HCT116 (cell line): ENCODE data around the gene SNAPC1. TPM values are rescaled to one million over a fixed set of nuclear protein-coding genes. Genes with fewer than 3 reads are reported as not detected.

Experiments used
- ATAC-seq: fragments of 200-7000 bp; cut with Tn5 transposase; 2 replicates; pipeline ENCODE4 v1.9.1; 2020; ENCODE audit warnings: mild to moderate bottlenecking, moderate library complexity
- BruUV-seq: library from RNA; stranded (reverse); fragments of 400-500 nt; replicated peaks from 2 replicates; lab custom pipeline; 2021; lab: Mats Ljungman, UMichigan
- CTCF ChIA-PET: fragments of 300-600 bp; sonication (Branson Sonifier 250); formaldehyde crosslinking; loops from one replicate; lab custom pipeline; 2021; ENCODE audit warnings: antibody characterized with exemption; lab: Charles Lee
- POLR2A ChIA-PET: fragments of 300-600, 350-600 bp; sonication (Branson Sonifier 250); formaldehyde crosslinking; loops from one replicate; lab custom pipeline; 2021; ENCODE audit warnings: antibody characterized with exemption; lab: Charles Lee
- RAD21 ChIA-PET, 2 experiments: fragments of 300-600 bp; sonication (Branson Sonifier 250); formaldehyde crosslinking; loops; one replicate each; lab custom pipeline; 2023; ENCODE audit warnings: low total read pairs in 2 of 2; ENCODE audit not compliant: uncharacterized antibody in 2 of 2, unreplicated experiment in 2 of 2, low non-redundant PET in 1 of 2; lab: Charles Lee
- DNase-seq: peaks from one replicate; pipeline ENCODE4 v3.0.0-alpha.2; 2010; ENCODE audit warnings: low read depth, low spot score
- H2AFZ ChIP-seq: fragments of 200-600 bp; shearing (Covaris generic), sonication (generic); 2 replicates; pipeline ENCODE4 v1.6.1; 2017; ENCODE audit warnings: low read depth, mixed run types, mixed read lengths, antibody characterized with exemption, low read length; ENCODE audit not compliant: poor library complexity, severe bottlenecking
- H3K27ac ChIP-seq: 2 replicates; pipeline ENCODE4 v1.5.1; 2012; ENCODE audit warnings: low read depth, low read length
- H3K27me3 ChIP-seq: fragments of 200-600 bp; sonication (generic); 2 replicates; pipeline ENCODE4 v1.6.1; 2016; ENCODE audit warnings: mixed run types, low read length, mixed read lengths; ENCODE audit not compliant: insufficient read depth
- H3K36me3 ChIP-seq, 2 experiments: fragments of 200-500 bp in 1 of 2; fragments of 200-600 bp in 1 of 2; sonication (Bioruptor generic) in 1 of 2; sonication (generic) in 1 of 2; 2 replicates each; pipeline versions ENCODE4 v1.5.1 to v1.6.1; 2014 to 2016; ENCODE audit warnings: low read length in 2 of 2, inconsistent platforms in 1 of 2, mixed read lengths in 1 of 2, mixed run types in 1 of 2; ENCODE audit not compliant: insufficient read depth in 2 of 2, control insufficient read depth in 1 of 2
- H3K4me1 ChIP-seq, 2 experiments: fragments of 200-600 bp in 1 of 2; sonication (generic) in 1 of 2; 2 replicates each; pipeline versions ENCODE4 v1.5.1 to v1.6.1; 2012 to 2017; ENCODE audit warnings: low read length in 2 of 2, inconsistent platforms in 1 of 2, mild to moderate bottlenecking in 1 of 2, mixed read lengths in 1 of 2, mixed run types in 1 of 2, moderate library complexity in 1 of 2; ENCODE audit not compliant: insufficient read depth in 2 of 2, control insufficient read depth in 1 of 2
- H3K4me2 ChIP-seq: fragments of 200-600 bp; sonication (generic); 2 replicates; pipeline ENCODE4 v1.6.1; 2017; ENCODE audit warnings: mixed run types, low read length, mixed read lengths
- H3K4me3 ChIP-seq, 2 experiments: fragments of 200-600 bp in 1 of 2; sonication (generic) in 1 of 2; replicated peaks in 1 of 2; 2 replicates each; pipeline ENCODE4 v1.5.1; 2011 to 2016; ENCODE audit warnings: low read length in 2 of 2, control low read depth in 1 of 2, low read depth in 1 of 2, mild to moderate bottlenecking in 1 of 2, mixed read lengths in 1 of 2, mixed run types in 1 of 2
- H3K79me2 ChIP-seq: fragments of 200-600 bp; sonication (generic); 2 replicates; pipeline ENCODE4 v1.6.1; 2017; ENCODE audit warnings: mild to moderate bottlenecking, mixed run types, low read length, moderate library complexity, mixed read lengths; ENCODE audit not compliant: insufficient read depth
- H3K9ac ChIP-seq: fragments of 200-600 bp; sonication (generic); 2 replicates; pipeline ENCODE4 v1.6.1; 2016; ENCODE audit warnings: low read length, mixed read lengths
- H3K9me2 ChIP-seq: fragments of 200-600 bp; sonication (generic), shearing (Covaris generic); 2 replicates; pipeline ENCODE4 v1.6.1; 2017; ENCODE audit warnings: mixed run types, mild to moderate bottlenecking, moderate library complexity; ENCODE audit not compliant: insufficient read depth
- H3K9me3 ChIP-seq, 2 experiments: fragments of 200-500 bp in 1 of 2; fragments of 200-600 bp in 1 of 2; sonication (Bioruptor generic) in 1 of 2; sonication (generic) in 1 of 2; 2 replicates each; pipeline ENCODE4 v1.6.1; 2014 to 2017; ENCODE audit warnings: low read length in 2 of 2, mixed read lengths in 2 of 2, inconsistent platforms in 1 of 2, low read depth in 1 of 2, mild to moderate bottlenecking in 1 of 2, mixed run types in 1 of 2, moderate library complexity in 1 of 2; ENCODE audit not compliant: control insufficient read depth in 1 of 2, insufficient read depth in 1 of 2
- H4K20me1 ChIP-seq: fragments of 200-600 bp; sonication (generic), shearing (Covaris generic); 2 replicates; pipeline ENCODE4 v1.6.1; 2017; ENCODE audit warnings: mixed run types, mild to moderate bottlenecking, moderate library complexity; ENCODE audit not compliant: insufficient read depth
- CBX3 ChIP-seq: IDR thresholded peaks from 2 replicates; pipeline ENCODE4 v1.6.1; 2012; ENCODE audit warnings: low read depth
- CEBPB ChIP-seq: IDR thresholded peaks from 2 replicates; pipeline ENCODE4 v1.6.1; 2012; ENCODE audit warnings: low read depth
- CTCF ChIP-seq, 3 experiments: fragments of 200-600 bp in 1 of 3; sonication (generic) in 1 of 3; IDR thresholded peaks in 2 of 3; conservative IDR thresholded peaks in 1 of 3; 2 replicates each; pipeline ENCODE4 v1.5.1; 2012 to 2017; ENCODE audit warnings: low read depth in 2 of 3, low read length in 2 of 3, antibody characterized with exemption in 1 of 3, borderline replicate concordance in 1 of 3, control low read depth in 1 of 3, mild to moderate bottlenecking in 1 of 3, mixed read lengths in 1 of 3, mixed run types in 1 of 3, moderate library complexity in 1 of 3; ENCODE audit not compliant: insufficient read depth in 1 of 3
- EGR1 ChIP-seq: IDR thresholded peaks from 2 replicates; pipeline ENCODE4 v1.6.1; 2012; ENCODE audit warnings: low read depth
- ELF1 ChIP-seq: IDR thresholded peaks from 2 replicates; pipeline ENCODE4 v1.6.1; 2012; ENCODE audit warnings: low read depth, borderline replicate concordance
- EZH2 ChIP-seq: fragments of 200-600 bp; sonication (generic); IDR thresholded peaks from 2 replicates; pipeline ENCODE4 v1.6.1; 2017; ENCODE audit warnings: antibody characterized with exemption, mixed run types
- JUND ChIP-seq: IDR thresholded peaks from 2 replicates; pipeline ENCODE4 v1.6.1; 2012
- MAX ChIP-seq: IDR thresholded peaks from 2 replicates; pipeline ENCODE4 v1.6.1; 2012
- POLR2A ChIP-seq: IDR thresholded peaks from 2 replicates; pipeline ENCODE4 v1.7.0; 2011; ENCODE audit warnings: borderline replicate concordance; ENCODE audit not compliant: insufficient read depth, insufficient read length; ENCODE audit errors: extremely low read depth
- POLR2AphosphoS5 ChIP-seq: IDR thresholded peaks from 2 replicates; pipeline ENCODE4 v1.6.1; 2011; ENCODE audit warnings: mild to moderate bottlenecking, low read depth, low read length, moderate library complexity
- SIN3A ChIP-seq: IDR thresholded peaks from 2 replicates; pipeline ENCODE4 v1.6.1; 2012; ENCODE audit warnings: low read depth
- SP1 ChIP-seq: IDR thresholded peaks from 2 replicates; pipeline ENCODE4 v1.6.1; 2012; ENCODE audit warnings: low read depth
- SRF ChIP-seq: IDR thresholded peaks from 2 replicates; pipeline ENCODE4 v1.6.1; 2012; ENCODE audit warnings: low read depth
- intact Hi-C: fragments of 100-400 bp; cut with micrococcal nuclease; formaldehyde crosslinking; loops from 2 replicates; pipeline ENCODE4 v1.10.0; 2022
- total RNA-seq: library from RNA; stranded (reverse); gene quantifications from one replicate; pipeline ENCODE4 v1.2.1, GENCODE V29; 2021; ENCODE audit not compliant: unreplicated experiment
- TF ChIP-seq, protein P1 (sequence below): IDR thresholded peaks from 2 replicates; pipeline ENCODE4 v1.6.1; 2012; ENCODE audit warnings: low read depth

The SNAPC1 gene
- total RNA-seq, 1 experiment from 2014 or later = 8.2 TPM

- H3K4me2 ChIP-seq = no peak overlapping the region
- CTCF ChIA-PET = no interaction called here
These were observed 35.2 kb upstream of the SNAPC1 start for GRCh38 chr14:61726778-61727658.

More at GRCh38 chr14:61726778-61727658, 35.2 kb upstream of the SNAPC1 start:
- Histone ChIP-seq H2AFZ (no peak overlapping the region), H3K27ac (no peak overlapping the region), H3K9ac (no peak overlapping the region), H3K4me3 (no peak overlapping the region), H3K27me3 (no peaks in the 10 kb centered on the region), H3K79me2 (peaks cover 55% of the 10 kb centered on the region), H4K20me1 (peaks cover 3% of the 10 kb centered on the region; the same call in 1 of the 2 replicates), H3K9me3 (no peaks in the 10 kb centered on the region), H3K9me2 (no peaks in the 10 kb centered on the region), H3K36me3 (peaks cover 30 to 33% of the 10 kb centered on the region in 2 experiments; a peak in 3 of 4 replicates), H3K4me1 (no peaks in the 10 kb centered on the region)
- ChIA-PET RAD21 (no interaction called here), POLR2A (interaction anchor here (0.9 kb wide), 1 partner anchor 32 kb away, joined by 3 read pairs; the partner anchor contains the start of gene HIF1A)
- BruUV-seq = no TSS peak
- no peak for TF ChIP-seq SRF
- TF ChIP-seq POLR2A = no peak
- no peak for TF ChIP-seq CBX3
- no peak for TF ChIP-seq EZH2
- no peak for TF ChIP-seq POLR2AphosphoS5
- TF ChIP-seq SIN3A = no peak
- no peak for TF ChIP-seq CEBPB
- no peak for TF ChIP-seq SP1
- TF ChIP-seq ELF1 = no peak
- TF ChIP-seq, protein P1, sequence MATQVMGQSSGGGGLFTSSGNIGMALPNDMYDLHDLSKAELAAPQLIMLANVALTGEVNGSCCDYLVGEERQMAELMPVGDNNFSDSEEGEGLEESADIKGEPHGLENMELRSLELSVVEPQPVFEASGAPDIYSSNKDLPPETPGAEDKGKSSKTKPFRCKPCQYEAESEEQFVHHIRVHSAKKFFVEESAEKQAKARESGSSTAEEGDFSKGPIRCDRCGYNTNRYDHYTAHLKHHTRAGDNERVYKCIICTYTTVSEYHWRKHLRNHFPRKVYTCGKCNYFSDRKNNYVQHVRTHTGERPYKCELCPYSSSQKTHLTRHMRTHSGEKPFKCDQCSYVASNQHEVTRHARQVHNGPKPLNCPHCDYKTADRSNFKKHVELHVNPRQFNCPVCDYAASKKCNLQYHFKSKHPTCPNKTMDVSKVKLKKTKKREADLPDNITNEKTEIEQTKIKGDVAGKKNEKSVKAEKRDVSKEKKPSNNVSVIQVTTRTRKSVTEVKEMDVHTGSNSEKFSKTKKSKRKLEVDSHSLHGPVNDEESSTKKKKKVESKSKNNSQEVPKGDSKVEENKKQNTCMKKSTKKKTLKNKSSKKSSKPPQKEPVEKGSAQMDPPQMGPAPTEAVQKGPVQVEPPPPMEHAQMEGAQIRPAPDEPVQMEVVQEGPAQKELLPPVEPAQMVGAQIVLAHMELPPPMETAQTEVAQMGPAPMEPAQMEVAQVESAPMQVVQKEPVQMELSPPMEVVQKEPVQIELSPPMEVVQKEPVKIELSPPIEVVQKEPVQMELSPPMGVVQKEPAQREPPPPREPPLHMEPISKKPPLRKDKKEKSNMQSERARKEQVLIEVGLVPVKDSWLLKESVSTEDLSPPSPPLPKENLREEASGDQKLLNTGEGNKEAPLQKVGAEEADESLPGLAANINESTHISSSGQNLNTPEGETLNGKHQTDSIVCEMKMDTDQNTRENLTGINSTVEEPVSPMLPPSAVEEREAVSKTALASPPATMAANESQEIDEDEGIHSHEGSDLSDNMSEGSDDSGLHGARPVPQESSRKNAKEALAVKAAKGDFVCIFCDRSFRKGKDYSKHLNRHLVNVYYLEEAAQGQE = no peak
- TF ChIP-seq MAX = no peak
- TF ChIP-seq JUND = no peak
- no peak for TF ChIP-seq EGR1
- TF ChIP-seq CTCF (IDR thresholded peaks at IDR 0.05 in 2 of 3, conservative IDR thresholded peaks at IDR 0.05 in 1 of 3; ENCODE audit: borderline replicate concordance in 1 of 3, insufficient read depth in 1 of 3, low read depth in 2 of 3, low read length in 2 of 3) = no peak
- DNase-seq (no peak), ATAC-seq (no peak)
- intact Hi-C loops = no loop called here
